GM06990 (cell line): Measurements from ENCODE around the gene ACIN1.

Source experiments
- DNase-seq: peaks from one replicate; pipeline ENCODE4 v3.0.0-alpha.2; 2011; ENCODE audit not compliant: insufficient read length; ENCODE audit errors: extremely low read depth
- H3K27me3 ChIP-seq: replicated peaks from 2 replicates; pipeline ENCODE4 v1.6.0; 2011; ENCODE audit warnings: low read length; ENCODE audit not compliant: control insufficient read depth, insufficient read depth
- H3K36me3 ChIP-seq: 2 replicates; pipeline ENCODE4 v1.5.1; 2011; ENCODE audit warnings: low read length; ENCODE audit not compliant: control insufficient read depth, insufficient read depth
- H3K4me3 ChIP-seq: replicated peaks from 2 replicates; pipeline ENCODE4 v1.5.1; 2011; ENCODE audit warnings: low read depth, mild to moderate bottlenecking, control low read depth, low read length
- TF ChIP-seq, protein P1 (sequence below): IDR thresholded peaks from 2 replicates; pipeline ENCODE4 v1.5.1; 2011; ENCODE audit warnings: low read length, control low read depth, mild to moderate bottlenecking, inconsistent platforms; ENCODE audit not compliant: insufficient read depth, poor library complexity, severe bottlenecking

ACIN1 gene

DNA sequence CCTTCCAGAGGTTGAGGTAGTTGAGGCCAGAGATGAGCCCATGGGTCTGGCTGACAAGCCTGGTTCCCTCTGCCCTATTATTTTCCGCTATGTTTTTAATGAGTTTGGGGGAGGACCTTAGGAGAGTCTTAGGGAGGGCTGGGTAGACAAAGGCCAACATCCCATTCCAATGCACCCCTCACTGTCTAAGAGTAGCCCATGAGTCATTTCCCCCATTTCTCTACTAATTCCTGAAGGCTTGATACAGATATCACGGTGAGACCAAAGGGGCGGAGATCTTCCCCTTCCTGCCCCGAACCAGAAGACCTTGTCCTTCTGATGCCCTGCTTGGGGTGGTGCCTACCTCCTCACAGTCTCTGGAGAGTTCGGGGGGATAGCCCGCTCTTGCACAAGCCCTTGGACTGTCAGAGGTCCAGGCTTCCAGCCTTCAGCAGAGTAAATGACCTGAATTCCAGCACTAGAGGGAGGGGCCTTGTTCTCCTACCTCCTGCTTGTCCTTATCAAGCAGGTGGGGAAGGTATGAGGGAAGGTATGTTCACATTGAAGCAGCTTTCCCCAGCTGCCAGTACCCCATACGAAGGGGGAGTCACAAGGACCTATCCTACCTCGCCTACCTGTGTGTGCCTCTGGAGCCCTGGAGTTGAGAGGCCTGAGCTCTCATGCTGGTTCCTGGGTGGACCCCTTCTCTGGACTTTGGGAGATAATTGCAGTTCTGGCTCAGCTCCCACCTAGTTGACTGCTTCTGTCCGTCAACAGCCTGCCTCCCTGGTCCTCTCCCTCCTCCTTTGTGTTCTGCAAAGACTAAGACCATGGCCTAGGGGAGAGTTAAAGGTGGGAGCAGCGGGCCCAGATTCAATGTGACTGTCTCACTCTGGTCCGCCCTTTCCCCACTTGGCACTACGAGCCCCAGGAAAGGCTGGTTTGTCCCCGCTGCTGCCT is 49.2 kb downstream of the ACIN1 start:
- Histone ChIP-seq H3K27me3 (no peaks in the 10 kb centered on the region; the same call in 1 of the 2 replicates), H3K36me3 (no peaks in the 10 kb centered on the region), H3K4me3 (no peak overlapping the region)
- TF ChIP-seq, protein P1, sequence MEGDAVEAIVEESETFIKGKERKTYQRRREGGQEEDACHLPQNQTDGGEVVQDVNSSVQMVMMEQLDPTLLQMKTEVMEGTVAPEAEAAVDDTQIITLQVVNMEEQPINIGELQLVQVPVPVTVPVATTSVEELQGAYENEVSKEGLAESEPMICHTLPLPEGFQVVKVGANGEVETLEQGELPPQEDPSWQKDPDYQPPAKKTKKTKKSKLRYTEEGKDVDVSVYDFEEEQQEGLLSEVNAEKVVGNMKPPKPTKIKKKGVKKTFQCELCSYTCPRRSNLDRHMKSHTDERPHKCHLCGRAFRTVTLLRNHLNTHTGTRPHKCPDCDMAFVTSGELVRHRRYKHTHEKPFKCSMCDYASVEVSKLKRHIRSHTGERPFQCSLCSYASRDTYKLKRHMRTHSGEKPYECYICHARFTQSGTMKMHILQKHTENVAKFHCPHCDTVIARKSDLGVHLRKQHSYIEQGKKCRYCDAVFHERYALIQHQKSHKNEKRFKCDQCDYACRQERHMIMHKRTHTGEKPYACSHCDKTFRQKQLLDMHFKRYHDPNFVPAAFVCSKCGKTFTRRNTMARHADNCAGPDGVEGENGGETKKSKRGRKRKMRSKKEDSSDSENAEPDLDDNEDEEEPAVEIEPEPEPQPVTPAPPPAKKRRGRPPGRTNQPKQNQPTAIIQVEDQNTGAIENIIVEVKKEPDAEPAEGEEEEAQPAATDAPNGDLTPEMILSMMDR = no peak
- no peak for DNase-seq

DNA sequence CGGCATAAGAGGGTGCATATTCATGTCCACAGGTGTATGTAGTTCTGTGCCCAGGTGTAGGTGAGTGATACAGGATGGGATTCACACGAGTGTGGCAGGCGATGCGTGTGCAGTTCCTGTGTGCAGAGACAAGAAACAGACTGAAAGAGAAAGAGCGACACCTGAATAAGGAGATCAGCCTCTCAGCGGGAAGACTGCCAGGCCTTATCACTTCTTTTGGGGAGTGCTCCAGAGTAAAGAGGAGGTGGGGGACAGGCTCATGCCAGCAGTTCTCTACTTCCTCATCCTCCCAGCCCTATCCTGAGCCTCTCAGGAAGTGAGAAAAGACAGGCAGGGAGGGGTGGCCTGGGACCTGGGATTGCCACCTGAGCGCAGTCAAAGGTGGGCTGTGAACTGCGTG is 50.1 kb downstream of the ACIN1 start:
- no peaks in the 10 kb centered on the region for H3K36me3 ChIP-seq
- H3K27me3 ChIP-seq = no peaks in the 10 kb centered on the region; the same call in 1 of the 2 replicates
- H3K4me3 ChIP-seq = no peak overlapping the region
- TF ChIP-seq, protein P1 = no peak
- no peak for DNase-seq

DNA sequence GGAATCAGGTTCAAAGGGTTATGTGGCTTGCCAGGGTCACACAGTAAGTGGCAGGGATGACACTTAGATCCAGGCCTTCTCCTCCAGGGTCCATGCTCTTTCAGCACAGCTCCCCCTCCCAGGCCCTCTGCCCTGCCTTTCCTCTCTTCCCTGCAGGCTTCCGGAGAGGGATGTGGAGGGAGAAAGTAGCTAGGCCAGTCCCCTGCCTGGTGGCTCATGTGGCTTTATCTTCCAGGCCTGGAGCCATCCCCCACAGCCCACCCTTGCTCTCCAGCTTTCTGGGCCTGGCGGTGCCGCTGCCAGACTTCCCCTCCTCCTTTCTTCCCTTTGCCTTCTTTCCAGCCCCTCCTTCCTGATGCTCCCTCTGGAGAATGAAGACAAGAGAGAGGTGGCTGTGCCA is 51.2 kb downstream of the ACIN1 start:
- TF ChIP-seq, protein P1 = no peak
- H3K36me3 ChIP-seq = no peaks in the 10 kb centered on the region
- H3K27me3 ChIP-seq = no peaks in the 10 kb centered on the region; the same call in 1 of the 2 replicates
- H3K4me3 ChIP-seq = no peak overlapping the region
- DNase-seq = no peak

DNA sequence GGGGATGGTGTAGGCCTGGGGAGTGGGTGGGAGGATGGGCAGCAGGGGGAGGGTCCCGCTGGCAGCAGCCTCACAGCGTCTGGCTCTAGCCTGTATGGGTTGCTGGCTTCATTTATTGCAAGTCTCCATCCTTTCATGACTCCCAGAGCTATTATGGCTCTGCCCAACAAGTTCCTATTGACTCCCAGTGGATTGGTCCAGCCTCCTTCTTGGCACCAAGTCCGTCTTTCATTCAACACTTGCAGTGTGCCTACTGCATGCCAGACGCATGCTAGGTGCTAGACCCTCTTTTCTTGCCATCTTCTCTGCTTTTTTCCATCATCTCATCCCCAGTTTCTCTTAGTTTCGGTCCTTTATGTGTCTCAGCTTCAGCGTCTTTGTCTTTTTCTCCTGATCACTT is 51.8 kb downstream of the ACIN1 start:
- Histone ChIP-seq H3K4me3 (no peak overlapping the region), H3K36me3 (no peaks in the 10 kb centered on the region), H3K27me3 (no peaks in the 10 kb centered on the region; the same call in 1 of the 2 replicates)
- TF ChIP-seq, protein P1 = no peak
- no peak for DNase-seq

DNA sequence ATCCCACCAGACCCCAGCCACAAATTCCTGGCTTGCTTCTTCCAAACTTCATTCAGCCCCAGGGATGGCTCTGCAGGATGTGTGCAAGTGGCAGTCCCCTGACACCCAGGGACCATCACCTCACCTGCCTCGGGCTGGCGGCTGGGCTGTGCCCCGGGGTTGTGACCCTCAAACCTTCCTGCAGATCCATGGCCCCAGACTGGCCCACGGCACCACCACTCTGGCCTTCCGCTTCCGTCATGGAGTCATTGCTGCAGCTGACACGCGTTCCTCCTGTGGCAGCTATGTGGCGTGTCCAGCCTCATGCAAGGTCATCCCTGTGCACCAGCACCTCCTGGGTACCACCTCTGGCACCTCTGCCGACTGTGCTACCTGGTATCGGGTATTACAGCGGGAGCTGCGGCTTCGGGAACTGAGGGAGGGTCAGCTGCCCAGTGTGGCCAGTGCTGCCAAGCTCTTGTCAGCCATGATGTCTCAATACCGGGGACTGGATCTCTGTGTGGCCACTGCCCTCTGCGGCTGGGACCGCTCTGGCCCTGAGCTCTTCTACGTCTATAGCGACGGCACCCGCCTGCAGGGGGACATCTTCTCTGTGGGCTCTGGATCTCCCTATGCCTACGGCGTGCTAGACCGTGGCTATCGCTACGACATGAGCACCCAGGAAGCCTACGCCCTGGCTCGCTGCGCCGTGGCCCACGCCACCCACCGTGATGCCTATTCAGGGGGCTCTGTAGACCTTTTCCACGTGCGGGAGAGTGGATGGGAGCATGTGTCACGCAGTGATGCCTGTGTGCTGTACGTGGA is 52.6 kb downstream of the ACIN1 start, which contains the start of gene PSMB11:
Gene PSMB11 (plus strand): TSS at position 51 of the 804 bp plus-strand sequence. CDS start 14 bp downstream, at position 65.
- no peaks in the 10 kb centered on the region; the same call in 1 of the 2 replicates for H3K27me3 ChIP-seq
- no peaks in the 10 kb centered on the region for H3K36me3 ChIP-seq
- TF ChIP-seq, protein P1 = no peak
- DNase-seq = no peak
- no peak within 1 kb of the TSS for H3K4me3 ChIP-seq
